GM23248 (cell line): ENCODE results near the gene TAF11L3.
"Not testable (repeated sequence)": the region's sequence is repeated elsewhere in the genome, so short reads cannot be mapped to it uniquely, and the experiment has no call there.

Experiments
- EZH2 ChIP-seq: fragments of 200-600 bp; sonication (generic); IDR thresholded peaks from 2 replicates; pipeline ENCODE4 v1.6.1; 2018; ENCODE audit warnings: antibody characterized with exemption, mild to moderate bottlenecking; ENCODE audit not compliant: insufficient read depth, poor library complexity, severe bottlenecking
- EZH2phosphoT487 ChIP-seq: fragments of 200-600 bp; sonication (generic); IDR thresholded peaks from 2 replicates; pipeline ENCODE4 v1.6.1; 2018; ENCODE audit warnings: antibody characterized with exemption, moderate library complexity, mild to moderate bottlenecking, low read depth; ENCODE audit not compliant: insufficient read depth

DNA sequence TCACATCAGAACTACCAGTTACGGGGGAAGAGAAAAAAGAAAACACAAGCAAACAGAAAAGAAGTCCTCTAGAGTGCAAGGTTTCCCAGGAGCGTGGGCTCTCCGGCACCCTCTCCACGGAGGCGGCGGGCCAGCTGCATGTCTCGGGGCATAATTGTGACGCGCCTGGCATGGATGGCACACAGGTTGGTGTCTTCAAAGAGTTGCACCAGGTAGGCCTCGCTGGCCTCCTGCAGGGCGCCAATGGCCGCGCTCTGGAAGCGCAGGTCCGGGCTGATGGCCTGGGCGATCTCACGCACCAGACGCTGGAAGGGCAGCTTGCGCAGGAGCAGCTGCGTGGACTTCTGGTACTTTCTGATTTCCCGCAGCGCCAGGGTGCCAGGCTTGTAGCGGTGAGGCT is 26.9 kb upstream of the TAF11L3 start:
- not testable (repeated sequence) for TF ChIP-seq EZH2phosphoT487, EZH2
